Measurements from ENCODE around the gene RAP1GAP2.
A peak's percentile ranks its signal among the peaks of the same experiment; 100 is the strongest.

RAP1GAP2 gene

DNA sequence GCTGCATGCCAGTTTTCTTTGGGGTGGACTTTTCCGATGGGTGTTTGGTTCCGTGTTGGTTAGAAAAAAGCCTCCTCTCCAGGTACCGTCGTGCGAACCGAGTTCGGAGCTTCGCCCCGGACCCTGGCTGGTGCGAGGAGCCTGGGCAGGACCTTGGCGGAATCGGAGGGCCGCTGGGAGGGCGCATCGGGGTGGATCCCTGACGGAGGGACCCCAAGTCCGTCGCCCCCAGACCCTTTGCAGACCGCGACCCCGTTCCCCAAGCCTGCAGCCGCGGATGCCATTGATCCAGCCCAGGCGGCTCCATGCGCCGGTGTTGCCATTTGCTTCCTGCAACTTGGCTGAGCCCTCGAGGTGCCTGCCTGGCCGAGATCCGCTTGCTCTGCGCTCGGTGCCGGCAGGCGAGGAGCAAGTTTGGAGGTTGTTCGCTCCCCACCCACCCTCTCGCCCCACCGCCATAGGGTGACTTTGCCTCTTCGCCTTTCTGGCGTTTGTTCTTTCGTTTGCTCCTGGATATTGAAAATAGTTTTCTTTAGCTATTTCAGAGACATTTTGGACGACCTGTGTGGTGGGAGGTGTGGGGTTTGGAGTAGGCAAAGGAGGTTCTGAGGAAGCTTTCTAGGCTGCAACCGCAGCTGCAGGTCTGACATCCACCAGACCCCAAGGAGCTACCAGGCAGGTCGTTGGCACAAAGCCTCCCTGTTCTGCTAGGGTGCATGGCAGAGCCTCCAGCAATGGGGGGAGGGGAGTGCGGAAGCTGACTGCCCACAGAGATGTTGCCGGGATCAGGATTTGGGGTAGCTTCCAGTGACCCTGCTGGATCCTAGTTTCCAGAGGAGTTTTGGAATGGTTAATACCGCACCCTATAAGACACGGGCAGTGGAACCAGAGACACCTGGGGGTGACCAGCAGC is 58.2 kb downstream of the RAP1GAP2 start:
- DNase-seq: peak; percentile 63

DNA sequence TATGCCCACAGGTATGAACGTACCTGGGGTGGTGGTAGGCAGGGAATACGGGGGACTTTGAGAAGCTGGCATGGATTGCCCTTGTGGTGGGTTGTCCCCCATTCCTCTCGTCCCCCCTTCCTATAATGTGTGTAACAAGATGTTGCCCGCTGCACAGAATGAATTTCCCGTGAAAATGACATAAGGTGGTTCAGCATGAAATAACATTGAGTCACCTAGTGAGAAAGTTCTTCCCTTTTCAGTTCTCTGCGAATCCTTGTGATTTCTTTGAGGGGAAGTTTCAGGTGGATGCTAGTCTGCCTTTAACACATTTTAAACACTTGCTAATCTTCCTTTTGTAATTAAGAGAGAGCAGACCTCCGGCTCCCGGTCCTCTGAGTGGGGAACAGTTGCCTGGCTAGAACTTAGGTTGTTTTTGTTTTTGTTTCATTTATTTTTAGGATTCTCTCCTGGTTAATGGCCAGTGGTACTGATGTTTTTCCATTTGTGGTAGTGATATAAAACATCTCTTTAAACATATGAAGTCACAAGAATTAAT is 58.9 kb downstream of the RAP1GAP2 start:
- DNase-seq: no peak

DNA sequence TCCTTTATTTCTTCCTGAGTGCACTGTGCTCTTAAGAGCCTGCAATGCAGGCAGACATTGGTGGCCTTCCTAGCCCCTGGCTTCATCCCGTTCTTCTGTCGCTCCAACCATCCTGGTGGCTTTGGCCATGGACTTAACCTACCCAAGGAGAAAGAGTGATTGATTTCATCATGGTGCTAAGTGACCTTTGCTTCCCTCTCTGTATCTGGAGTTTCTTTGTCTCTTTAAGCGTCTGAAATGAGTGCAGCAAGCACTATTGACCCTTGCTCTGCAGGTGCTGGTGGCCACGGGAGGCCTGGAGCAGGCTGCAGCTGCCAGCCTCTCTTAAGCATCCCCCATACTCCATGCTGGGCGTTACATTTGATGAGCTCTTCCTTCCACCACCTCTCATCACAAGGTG is 60.5 kb downstream of the RAP1GAP2 start:
- DNase-seq: no peak

DNA sequence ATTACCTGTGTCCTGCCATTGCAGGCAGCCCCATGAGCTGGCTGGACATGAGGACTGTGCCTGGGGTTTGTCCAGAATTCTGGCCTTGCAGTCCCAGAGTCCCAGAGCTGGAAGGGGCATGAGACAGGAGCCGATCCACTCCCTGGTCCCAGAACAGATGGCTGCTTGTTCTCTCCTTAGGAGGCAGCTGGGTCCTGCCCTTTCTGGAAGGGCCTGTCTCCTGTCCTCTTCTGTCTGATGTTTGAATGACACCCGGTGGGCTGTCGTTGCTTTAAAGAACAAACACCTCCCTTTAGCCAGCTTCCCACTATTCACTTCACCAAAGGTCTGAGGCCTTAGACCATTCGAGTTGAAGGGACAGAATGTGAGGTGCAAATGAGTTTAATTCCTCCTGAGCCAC is 63.8 kb downstream of the RAP1GAP2 start:
- DNase-seq: peak; percentile 94

DNA sequence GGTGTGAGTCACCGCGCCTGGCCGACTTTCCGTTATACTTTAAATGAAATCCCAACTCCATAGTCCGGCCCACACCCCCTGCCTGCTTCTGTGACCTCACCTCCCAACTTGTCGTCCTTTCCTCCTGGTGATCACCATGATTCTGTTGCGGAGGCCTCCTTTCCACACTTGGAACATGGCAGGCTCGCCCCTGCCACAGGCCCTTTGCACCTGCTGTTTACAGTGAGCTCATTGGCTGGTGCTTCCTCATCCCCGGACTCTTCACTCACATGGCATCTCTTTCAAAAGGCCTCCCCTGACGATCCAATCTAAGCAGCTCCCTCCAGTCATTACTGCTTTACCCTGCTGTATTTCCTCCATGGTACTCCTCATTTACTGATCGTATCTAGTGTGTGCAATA is 64.6 kb downstream of the RAP1GAP2 start:
- DNase-seq: no peak

DNA sequence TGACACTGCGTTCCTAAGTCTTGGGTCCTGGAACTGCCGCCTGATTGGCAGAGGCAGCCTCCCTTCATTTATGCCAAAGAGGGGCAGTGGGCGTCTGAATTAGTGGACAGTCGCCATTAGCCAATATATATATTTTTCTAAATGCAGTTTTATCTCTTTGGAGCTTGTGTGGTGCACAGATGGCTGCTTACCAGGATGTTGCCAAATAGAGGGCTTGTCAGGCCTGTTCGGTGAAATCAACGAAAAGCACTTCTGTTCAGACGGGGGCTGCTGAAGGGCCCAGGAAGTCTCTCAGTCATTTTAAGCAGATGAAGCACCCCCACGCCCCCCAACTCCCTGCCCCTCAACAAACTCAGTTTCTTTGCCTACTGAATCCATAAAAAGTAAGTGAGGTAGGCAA is 66.0 kb downstream of the RAP1GAP2 start:
- no peak for DNase-seq

DNA sequence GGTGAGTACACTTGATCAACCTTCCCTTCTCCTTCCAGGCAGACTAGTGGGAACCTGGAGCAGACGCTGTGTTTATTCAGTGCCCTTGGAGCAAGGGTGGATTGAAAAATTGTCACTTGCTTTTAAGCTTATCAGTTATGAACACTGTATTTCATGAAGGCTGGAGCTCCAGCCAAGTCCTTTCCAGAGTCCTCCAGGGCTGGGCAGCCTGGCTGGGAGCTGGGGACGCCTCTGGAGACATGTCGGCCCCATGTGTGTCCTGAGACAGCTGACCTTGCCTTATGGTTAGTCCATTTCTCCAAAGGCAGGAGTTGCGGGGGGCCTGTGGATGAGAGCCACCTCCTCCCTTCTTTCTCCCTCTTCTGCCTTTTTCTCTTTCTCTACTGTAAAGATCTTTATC is 67.0 kb downstream of the RAP1GAP2 start:
- no peak for DNase-seq

DNA sequence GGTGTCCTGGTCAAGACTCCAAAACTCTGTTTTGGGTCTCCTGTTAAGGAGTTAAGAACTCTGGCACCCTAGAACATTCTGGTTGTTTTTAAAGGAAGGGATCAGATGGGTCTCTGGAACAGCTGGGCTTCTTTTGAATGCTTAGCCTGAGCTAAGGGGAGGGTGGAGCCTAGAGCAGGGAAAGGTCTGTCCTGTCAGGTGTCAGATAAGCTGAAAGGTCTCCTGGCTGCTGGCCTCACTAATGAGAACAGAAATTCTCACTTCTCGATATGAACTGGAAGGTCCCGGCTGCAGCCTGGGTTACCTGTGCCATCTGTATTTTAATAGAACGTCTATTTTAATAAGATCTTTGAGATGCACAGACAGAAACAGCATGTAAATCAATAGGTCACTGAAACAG is 69.0 kb downstream of the RAP1GAP2 start:
- DNase-seq: peak; percentile 52

DNA sequence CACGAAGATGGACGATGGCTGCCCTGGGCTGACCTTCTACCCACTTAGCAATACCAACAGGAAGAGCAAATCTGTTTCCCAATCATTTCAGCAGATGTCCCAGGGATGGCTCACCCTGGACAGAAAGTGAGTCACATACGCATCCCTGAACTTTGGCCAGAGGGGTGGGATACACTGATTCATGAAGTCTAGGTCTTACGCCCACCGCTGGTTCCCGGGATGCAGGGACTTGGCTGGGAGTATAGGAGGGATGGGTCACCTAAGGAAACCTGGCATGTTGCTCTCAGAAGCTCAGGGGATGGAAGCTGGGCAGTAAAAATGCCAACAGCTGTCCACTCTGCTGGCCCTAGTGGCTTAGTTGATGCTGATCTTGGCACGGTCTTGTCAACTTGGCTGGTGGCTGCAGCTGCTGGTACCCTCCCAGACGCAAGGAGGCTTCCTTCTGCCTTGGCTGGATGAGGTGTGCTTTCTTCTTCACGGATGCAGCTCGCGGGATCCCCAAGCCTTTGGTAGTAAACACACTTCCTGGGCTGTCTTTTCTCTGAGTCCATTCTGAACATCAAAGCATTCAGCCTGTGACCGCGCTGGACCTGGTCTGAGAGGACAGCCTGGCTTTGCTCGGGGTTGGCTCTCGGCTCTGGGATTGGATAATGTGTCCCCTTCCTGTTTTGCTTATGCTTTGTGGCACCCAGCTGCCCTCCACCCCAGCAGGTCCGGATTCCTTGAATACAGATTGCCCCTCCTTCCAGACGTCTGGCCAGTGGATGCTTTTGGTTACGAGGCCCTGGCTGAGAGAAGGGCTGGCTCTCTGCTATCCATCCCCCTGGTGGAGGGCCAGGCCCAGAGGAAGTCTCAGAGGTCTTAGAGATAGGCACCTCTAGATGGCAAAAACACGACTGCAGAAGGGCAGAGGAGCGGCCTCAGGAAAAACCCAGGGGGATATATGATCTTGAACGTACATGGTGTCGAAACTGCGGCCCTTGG is 71.5 kb downstream of the RAP1GAP2 start:
- no peak for DNase-seq

DNA sequence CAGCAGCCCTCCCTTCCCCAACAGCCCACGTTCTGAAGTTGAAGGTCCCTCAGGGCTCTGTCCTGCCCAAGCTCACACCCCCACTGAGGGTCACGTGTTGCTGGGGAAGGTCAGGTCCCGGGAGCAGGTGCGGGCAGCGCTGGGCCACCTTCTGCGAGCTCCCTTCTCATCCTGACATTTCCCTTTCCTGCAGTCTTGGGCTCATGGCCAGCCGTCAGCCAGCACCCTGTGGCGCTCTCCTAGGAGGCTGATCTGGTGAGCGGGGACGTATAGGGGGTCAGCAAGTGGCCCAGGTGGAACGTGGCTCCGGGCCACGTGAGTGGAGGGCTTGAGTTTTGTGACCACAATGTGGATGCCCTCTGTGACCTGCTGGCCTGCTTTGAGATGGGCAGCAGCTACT is 73.4 kb downstream of the RAP1GAP2 start:
- no peak for DNase-seq

DNA sequence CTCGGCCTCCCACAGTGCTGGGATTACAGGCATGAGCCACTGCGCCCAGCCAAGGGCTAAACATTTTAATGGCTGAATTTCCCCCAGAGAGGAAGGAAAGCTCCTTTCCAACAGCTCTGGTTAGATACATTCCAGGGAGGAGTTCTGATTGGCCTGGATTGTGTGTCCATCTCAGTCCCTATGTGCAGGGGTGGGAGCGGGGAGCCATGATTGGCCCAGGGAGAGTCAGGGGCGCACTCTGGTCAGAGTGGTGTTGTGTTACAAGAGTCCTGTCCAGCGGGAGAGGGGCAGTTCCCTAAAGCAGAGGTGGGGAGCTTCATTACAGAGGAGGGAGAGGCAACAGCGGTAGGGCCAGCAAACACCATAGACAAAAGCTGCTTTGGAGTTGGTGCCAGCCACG is 75.0 kb downstream of the RAP1GAP2 start:
- no peak for DNase-seq

DNA sequence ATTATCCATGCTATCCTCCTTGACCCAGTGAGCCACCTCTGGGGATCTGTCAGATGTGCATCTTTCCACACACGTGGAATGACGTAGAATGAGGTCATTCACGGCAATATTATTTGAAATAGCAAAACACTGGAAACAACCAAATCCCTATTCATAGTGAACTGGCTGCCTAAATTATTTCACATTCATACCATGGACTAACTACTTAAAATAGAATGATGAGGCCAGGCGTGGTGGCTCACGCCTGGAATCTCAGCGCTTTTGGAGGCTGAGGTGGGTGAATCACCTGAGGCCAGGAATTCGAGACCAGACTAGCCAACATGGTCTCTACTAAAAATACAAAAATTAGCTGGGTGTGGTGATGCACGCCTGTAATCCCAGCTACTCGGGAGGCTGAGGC is 75.5 kb downstream of the RAP1GAP2 start:
- DNase-seq: no peak

DNA sequence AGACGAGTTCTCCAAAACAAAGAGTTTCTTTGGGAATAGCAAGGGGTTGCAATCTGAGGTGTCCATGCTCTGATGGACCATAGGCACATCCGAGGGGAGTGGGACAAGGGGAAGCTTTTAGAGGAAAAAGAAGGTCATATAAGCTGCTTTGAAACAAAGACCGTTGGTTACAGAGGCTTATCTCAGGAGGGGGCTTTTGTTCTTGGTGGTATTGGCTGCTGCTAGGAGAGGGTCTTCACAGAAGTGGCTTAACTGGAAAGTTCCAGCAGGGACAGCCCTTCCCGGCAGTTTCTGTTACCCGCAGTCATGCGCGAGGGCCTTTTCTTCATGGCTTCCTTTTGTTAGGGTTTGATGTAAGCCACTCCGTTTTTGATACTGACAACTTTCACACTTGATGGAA is 76.0 kb downstream of the RAP1GAP2 start:
- no peak for DNase-seq

DNA sequence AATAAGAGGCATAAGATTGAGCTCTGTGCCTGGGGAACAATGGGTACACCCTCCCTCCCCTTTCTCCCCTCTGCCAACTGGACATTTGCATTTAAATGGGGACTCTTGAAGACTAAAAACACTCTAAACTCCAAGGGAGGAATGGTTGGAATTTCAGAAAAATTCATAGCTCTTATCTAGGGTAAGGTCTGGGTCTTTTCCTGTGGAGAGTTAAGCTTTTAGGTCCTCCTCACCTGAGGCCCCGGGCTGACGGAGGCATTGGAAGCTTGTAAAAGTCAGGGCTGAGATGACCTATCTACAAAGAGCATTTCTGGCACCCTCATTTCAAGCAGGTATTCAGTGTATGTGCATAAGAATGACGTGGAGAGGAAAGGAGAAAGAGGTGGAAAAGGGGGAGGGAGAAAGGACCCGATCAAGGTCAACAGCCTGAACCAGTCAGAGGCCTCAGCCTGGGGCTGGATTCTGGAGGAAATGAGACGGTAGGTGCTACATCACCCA is 78.0 kb downstream of the RAP1GAP2 start:
- DNase-seq: no peak

DNA sequence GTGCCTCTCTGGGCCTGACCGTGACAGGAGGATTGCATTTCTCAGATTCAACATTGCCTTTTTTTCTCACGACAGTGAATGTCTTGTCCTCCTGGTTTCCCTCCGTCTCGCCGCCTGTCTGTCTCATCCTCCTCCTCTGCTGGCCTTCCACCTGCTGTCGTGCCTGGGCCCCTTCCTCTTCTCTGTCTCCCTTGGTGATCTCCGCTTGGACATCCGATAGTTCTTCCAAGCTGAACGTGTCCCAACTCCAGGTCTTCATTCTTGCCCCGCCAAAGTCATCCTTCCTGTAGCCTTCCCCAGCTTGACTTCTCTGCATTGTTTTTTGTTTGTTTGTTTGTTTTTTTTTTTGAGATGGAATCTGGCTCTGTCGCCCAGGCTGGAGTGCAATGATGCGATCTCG is 79.4 kb downstream of the RAP1GAP2 start:
- no peak for DNase-seq

DNA sequence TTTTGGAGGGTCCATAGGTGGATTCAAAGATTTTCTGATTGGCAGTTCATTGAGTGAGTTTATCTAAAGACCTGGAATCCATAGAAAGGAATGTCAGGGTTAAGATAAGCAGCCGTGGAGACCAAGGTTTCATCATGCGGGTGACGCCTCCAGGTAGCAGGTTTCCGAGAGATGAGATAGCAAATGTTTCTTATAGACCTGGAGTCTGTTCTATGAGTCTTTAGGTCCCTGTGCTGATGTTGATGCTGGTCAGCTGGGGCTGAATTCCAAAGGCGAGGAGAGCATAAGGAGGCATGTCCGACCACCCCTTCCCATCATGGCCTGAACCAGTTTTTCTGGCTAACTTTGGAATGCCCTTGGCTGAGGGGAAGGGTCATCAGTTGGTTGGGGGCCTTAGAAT is 80.2 kb downstream of the RAP1GAP2 start:
- no peak for DNase-seq

DNA sequence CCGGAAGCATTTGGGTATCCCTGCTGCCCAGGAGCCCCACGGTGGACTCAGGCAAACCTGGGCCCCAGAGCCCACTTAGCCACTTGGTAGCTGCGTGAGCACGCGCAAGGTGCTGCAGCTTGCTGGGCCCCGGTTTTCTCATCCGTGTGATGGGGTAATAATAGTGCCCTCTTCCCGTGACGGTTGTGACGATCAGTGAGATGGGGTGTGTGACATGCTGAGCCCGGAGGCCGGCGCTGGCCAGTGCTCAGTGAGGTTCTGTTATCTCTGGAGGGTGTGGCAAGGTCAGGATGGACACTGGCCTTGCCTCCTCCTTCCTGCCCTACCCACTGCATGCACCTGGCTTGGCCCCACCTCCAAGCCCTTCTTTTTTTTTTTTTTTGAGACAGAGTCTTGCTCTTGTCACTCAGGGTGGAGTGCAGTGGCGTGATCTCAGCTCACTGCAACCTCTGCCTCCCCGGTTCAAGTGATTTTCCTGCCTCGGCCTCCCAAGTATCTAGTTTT is 82.6 kb downstream of the RAP1GAP2 start:
- DNase-seq: no peak

DNA sequence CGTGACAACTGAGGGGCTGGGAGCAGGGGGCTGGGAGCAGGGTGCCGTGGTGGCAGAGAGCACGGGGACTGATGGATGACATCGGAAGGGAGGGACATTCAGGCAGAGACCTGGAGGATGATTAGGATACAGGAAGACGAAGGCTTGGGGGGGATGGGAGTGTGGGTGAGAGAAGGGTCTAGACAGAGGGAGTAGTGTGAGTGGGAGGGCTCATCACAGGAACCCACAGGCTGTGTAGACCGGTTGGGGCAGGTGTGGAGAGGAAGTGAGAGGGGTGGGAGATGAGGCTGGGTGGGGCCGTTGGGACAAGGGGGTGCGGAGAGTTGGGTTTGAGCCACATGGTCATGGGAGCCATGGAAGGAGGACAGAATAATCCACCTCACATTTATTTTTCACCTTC is 83.8 kb downstream of the RAP1GAP2 start:
- no peak for DNase-seq

DNA sequence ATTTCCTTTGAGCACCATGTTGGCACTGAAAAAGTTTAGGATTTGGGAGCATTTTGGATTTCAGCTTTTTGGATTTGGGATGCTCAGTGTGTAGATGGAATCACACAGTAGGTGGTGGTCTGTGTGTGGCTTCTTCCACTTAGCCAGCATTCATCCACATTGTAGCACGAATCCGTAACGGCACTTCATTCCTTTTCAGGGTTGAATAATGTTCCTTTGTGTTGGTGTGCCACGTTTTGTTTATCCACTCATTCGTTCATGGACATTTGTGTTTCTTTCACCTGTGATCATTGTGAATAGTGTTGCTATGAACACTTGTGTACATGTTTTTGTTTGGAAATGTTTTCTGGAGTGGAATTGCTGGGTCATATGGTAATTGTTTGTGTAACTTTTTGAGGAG is 85.1 kb downstream of the RAP1GAP2 start:
- DNase-seq: no peak

DNA sequence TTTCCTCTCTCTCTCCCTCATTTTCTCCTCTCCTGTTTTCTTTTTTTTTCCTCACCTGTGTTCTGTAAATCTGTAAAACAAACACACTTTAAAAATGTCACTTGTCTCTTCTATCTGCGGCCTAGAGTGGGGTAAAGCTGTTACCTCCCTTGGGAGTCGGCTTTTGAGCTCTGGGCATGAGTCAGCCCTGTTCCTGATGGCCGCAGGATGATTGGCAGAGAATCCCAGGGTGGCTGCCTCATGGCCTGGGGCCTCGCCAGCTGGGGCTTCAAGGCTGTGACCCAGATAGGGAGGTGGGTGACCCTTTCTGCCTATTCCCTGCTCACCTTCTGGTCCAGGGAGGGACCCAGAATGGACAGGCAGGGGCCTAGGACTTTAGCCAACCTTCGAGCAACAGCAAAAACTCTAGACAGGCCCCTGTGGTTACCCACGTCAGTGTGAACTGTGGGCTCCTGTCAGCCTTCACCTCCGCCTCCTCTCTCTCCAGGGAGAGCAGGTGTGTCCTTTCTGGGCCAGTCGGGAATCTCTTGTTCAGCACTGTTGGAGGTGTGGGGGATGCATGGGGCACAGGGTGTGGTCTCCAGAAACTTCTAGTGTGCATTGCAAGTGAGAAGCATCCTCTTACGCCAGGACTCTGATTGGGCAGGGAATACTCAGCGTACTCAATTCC is 87.4 kb downstream of the RAP1GAP2 start:
- DNase-seq: peak; percentile 90

DNA sequence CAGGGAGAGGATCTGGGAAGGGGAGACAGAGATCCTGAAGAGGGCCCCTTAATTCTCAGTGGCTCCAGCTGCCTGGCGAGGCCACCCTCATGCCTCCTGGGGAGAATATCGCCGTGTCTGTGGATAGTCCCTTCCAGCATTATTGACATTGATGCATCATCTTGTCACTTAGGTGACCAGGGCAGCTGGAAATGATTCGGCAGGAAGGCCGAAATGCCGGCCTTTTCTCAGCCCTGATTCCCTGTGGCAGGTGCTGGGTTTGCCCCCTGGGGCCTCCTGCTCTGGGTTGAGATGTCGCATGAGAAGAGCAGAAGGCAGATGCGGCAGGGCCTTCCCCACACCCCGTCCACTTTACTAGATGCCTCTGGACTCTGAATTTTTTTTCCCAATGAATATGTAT is 89.5 kb downstream of the RAP1GAP2 start:
- peak; percentile 91 for DNase-seq

DNA sequence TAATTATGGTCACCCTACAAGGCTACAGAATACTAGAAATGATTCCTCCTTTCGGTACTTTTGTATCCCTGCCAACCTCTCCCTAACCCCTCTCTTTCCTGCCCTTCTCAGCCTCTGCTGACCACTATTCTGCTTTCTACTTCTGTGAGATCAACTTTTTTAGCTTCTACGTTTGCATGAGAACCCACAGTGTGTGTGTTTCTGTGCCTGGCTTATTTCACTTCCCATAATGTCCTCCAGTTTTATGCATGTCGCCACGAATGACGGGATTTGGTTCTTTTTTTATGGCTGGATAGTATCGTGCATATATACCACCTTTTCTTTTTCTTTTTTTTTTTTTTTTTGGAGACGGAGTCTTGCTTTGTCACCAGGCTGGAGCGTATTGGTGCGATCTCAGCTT is 92.1 kb downstream of the RAP1GAP2 start:
- no peak for DNase-seq

DNA sequence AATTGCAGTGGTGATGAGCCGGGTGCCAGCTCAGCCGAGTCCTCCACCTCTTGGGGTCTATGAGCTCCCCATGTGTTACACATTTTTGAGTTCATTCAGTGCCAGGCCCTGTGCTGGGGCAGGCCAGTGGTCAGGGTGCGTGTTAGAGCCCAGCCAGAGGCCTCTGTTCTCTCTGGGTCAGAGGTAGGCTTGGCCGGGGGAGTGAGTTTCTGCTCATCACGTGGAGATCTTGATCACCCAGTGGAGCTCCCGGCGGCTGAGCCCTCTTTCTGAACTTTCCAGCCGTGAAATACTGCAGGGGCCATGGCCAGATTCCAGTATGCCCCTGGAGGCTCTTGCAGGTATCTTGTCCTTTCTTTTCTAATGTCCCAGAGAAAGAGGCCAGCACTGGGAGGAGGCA is 93.0 kb downstream of the RAP1GAP2 start:
- no peak for DNase-seq

All from NCI-H82 (cell line).